Measurements from ENCODE around the gene OAS2. TPM values are rescaled to one million over a fixed set of nuclear protein-coding genes. Genes with fewer than 3 reads are reported as not detected.

The OAS2 gene
- total RNA-seq, 1 donor from 2014 or later: 57.7 TPM

DNA sequence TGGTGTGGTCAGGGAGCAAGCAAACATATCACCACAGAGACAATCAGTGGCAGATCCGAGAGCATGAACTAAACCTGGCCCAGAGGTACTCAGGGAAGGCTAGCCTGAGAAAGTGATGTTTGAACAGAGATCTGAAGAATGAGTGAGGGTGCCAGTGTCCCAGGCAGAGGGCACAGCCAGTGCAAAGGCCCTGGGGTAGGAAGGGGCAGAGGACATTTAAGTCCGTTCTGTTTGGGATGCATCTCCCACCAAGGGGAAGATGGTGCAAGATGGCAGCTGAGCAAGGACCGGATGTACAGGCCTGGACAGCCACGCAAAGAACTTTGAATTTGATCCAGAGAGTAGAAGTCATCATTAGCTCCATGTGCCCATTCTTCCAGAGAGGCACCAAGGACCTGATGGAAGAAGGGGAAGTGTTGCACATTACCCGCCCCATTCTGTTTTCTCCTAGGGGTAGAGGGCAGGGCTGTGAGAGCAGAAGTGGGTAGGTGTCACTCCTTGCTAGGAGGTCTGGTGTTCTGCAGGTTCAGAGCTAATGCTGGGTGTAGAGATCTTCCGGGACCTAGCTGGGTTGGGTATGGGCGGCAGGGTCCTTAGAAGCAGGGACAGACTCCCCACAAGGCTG lies 82.1 kb downstream of the OAS2 start:
- Histone ChIP-seq H3K4me1 (peaks cover 9% of the 10 kb centered on the region), H3K9me3 (no peaks in the 10 kb centered on the region), H3K36me3 (no peaks in the 10 kb centered on the region), H3K27me3 (peaks cover 60% of the 10 kb centered on the region), H3K4me3 (no peak overlapping the region), H3K27ac (no peak overlapping the region)
- DNase-seq (peak; percentile 19), ATAC-seq (no peak)
- TF ChIP-seq CTCF (IDR thresholded peaks at IDR 0.05): no peak
- intact Hi-C loops (cut with DNase I): no loop called here

DNA sequence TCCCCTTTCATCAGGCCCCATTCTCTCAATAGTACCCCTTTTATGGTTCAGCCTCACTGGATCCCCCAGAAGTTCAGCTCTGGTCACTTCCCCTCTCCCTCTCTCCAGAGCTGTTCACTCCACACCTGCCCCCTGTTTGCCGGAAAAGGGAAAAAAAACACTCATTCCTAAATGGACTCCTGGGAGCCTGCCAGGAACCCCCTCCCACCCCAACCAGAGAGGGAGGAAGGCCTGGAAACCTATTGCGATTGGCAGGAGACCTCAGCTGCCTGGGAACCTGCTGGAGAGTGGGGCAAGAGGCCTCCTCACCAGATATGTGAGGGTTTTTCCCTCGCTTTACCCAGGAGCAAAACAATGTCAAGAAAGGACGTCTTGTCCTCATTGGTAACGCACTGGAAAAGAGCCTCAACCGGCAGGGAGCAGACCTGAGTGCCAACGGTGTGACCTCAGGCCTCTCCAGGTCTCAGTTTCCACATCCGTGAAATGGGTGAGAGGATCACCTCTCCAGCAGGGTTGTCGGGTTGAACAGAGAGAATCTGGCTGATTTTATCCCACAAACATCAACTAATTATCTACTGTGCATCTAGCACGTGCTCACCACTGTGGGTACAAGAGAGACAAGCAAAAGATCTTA lies 82.9 kb downstream of the OAS2 start:
- Histone ChIP-seq H3K27me3 (peaks cover 53% of the 10 kb centered on the region), H3K4me3 (no peak overlapping the region), H3K4me1 (peaks cover 9% of the 10 kb centered on the region), H3K36me3 (no peaks in the 10 kb centered on the region), H3K27ac (no peak overlapping the region), H3K9me3 (no peaks in the 10 kb centered on the region)
- intact Hi-C loops (cut with DNase I): no loop called here
- DNase-seq (peak; percentile 48), ATAC-seq (no peak)
- TF ChIP-seq CTCF (IDR thresholded peaks at IDR 0.05): no peak

Other genes starting within 250 kb of the OAS2 start
- 0.75 TPM for gene RPH3A, start 186.8 kb upstream of the OAS2 start, total RNA-seq
- gene OAS1, start 71.6 kb upstream of the OAS2 start, total RNA-seq: 60.0 TPM
- gene OAS3, start 40.0 kb upstream of the OAS2 start, total RNA-seq: 47.4 TPM
- 5.1 TPM for gene DTX1, start 78.2 kb downstream of the OAS2 start, total RNA-seq
- 0.26 TPM for gene RASAL1, start 157.2 kb downstream of the OAS2 start, total RNA-seq
- not detected for gene CFAP73, start 171.2 kb downstream of the OAS2 start, total RNA-seq
- gene DDX54, start 207.0 kb downstream of the OAS2 start, total RNA-seq: 55.8 TPM
- gene RITA1, start 207.2 kb downstream of the OAS2 start, total RNA-seq: 16.4 TPM
- 51.9 TPM for gene TPCN1, start 242.9 kb downstream of the OAS2 start, total RNA-seq